Measurements from ENCODE around the gene SLC35C1.

DNA sequence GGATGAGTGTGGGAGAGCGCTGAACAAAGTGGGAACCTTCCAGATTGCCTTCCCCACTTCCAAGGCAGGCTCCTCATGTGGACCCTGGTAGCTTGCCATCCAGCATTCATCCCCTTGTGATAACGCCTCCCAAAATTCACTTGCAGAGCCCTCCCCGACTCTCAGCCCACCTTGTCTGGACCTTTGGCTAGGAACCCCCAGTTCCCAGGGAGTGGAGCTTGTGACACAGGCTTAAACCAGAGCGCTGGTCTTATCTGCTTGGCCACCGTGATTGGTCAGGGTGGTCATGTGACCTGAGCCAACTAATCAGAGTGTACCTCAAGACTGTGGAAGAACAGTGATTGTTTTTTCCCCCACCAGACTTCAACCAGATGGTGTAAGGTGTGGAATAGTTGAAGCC, 9.6 kb upstream of the SLC35C1 start:
- no peak for TF ChIP-seq CTCF (conservative IDR thresholded peaks at IDR 0.05; ENCODE audit: low read depth in 2 of 2)
- TF ChIP-seq EZH2 (IDR thresholded peaks at IDR 0.05; ENCODE audit: low read depth, unreplicated experiment): no peak
- TF ChIP-seq POLR2AphosphoS5 (IDR thresholded peaks at IDR 0.05; ENCODE audit: low read depth): no peak
- TF ChIP-seq ZNF331 (CRISPR knock-in tag; IDR thresholded peaks at IDR 0.05; ENCODE audit: low read depth): no peak
- TF ChIP-seq REST (IDR thresholded peaks at IDR 0.05; ENCODE audit: unreplicated experiment): no peak
- TF ChIP-seq EZH2phosphoT487 (IDR thresholded peaks at IDR 0.05; ENCODE audit: unreplicated experiment): no peak
- no peak for TF ChIP-seq CREB1 (CRISPR knock-in tag; IDR thresholded peaks at IDR 0.05; ENCODE audit: low read depth)
- TF ChIP-seq JUNB (IDR thresholded peaks at IDR 0.05; ENCODE audit: unreplicated experiment): no peak
- TF ChIP-seq, protein P1, sequence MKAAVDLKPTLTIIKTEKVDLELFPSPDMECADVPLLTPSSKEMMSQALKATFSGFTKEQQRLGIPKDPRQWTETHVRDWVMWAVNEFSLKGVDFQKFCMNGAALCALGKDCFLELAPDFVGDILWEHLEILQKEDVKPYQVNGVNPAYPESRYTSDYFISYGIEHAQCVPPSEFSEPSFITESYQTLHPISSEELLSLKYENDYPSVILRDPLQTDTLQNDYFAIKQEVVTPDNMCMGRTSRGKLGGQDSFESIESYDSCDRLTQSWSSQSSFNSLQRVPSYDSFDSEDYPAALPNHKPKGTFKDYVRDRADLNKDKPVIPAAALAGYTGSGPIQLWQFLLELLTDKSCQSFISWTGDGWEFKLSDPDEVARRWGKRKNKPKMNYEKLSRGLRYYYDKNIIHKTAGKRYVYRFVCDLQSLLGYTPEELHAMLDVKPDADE (IDR thresholded peaks at IDR 0.05): no peak
- no peak for TF ChIP-seq STAT1 (IDR thresholded peaks at IDR 0.05; ENCODE audit: unreplicated experiment)
- no peak for TF ChIP-seq NANOG (IDR thresholded peaks at IDR 0.05; ENCODE audit: borderline replicate concordance)
- TF ChIP-seq ZNF114 (CRISPR knock-in tag; IDR thresholded peaks at IDR 0.05): no peak
